H9 (cell line): ENCODE data around the gene NECAB2. TPM values are rescaled to one million over a fixed set of nuclear protein-coding genes. Genes with fewer than 3 reads are reported as not detected.

Experiments
- DNase-seq: peaks from one replicate; pipeline ENCODE4 v3.0.0-alpha.2; 2017
- H2AFZ ChIP-seq: one replicate; pipeline ENCODE4 v1.6.1; 2013; ENCODE audit warnings: mild to moderate bottlenecking, low read length, control low read depth, moderate library complexity
- H2AK5ac ChIP-seq: 2 replicates; pipeline ENCODE4 v1.6.1; 2013; ENCODE audit warnings: low read length, control low read depth, mixed read lengths; ENCODE audit not compliant: insufficient read length
- H2BK120ac ChIP-seq: one replicate; pipeline ENCODE4 v1.6.1; 2013; ENCODE audit warnings: low read depth, mild to moderate bottlenecking, low read length, control low read depth, inconsistent platforms; ENCODE audit not compliant: poor library complexity, severe bottlenecking
- H2BK12ac ChIP-seq: 2 replicates; pipeline ENCODE4 v1.6.1; 2013; ENCODE audit warnings: low read length, control low read depth, mixed read lengths, low read depth; ENCODE audit not compliant: insufficient read length
- H2BK15ac ChIP-seq: 2 replicates; pipeline ENCODE4 v1.6.1; 2013; ENCODE audit warnings: low read depth, low read length, control low read depth
- H2BK20ac ChIP-seq: one replicate; pipeline ENCODE4 v1.6.1; 2013; ENCODE audit warnings: low read depth, mild to moderate bottlenecking, low read length, control low read depth, inconsistent platforms; ENCODE audit not compliant: poor library complexity, severe bottlenecking
- H2BK5ac ChIP-seq: 2 replicates; pipeline ENCODE4 v1.6.1; 2013; ENCODE audit warnings: low read length, control low read depth, mixed read lengths; ENCODE audit not compliant: insufficient read length
- H3K14ac ChIP-seq: 2 replicates; pipeline ENCODE4 v1.6.1; 2013; ENCODE audit warnings: low read length, control low read depth; ENCODE audit not compliant: insufficient read depth
- H3K18ac ChIP-seq: 2 replicates; pipeline ENCODE4 v1.6.1; 2013; ENCODE audit warnings: low read depth, mild to moderate bottlenecking, mixed read lengths, low read length, control low read depth; ENCODE audit not compliant: insufficient read length
- H3K23ac ChIP-seq: 2 replicates; pipeline ENCODE4 v1.6.1; 2013; ENCODE audit warnings: low read length, control low read depth, mixed read lengths, low read depth; ENCODE audit not compliant: insufficient read length
- H3K23me2 ChIP-seq: 2 replicates; pipeline ENCODE4 v1.6.1; 2013; ENCODE audit warnings: low read depth, mild to moderate bottlenecking, mixed read lengths, low read length, control low read depth; ENCODE audit not compliant: insufficient read length, poor library complexity, severe bottlenecking
- H3K27ac ChIP-seq: 2 replicates; pipeline ENCODE4 v1.5.1; 2013; ENCODE audit warnings: low read length, control low read depth, mixed read lengths, low read depth; ENCODE audit not compliant: insufficient read length
- H3K27me3 ChIP-seq: 2 replicates; pipeline ENCODE4 v1.6.1; 2013; ENCODE audit warnings: low read length, control low read depth, inconsistent platforms; ENCODE audit not compliant: insufficient read depth
- H3K4ac ChIP-seq: 2 replicates; pipeline ENCODE4 v1.6.1; 2013; ENCODE audit warnings: low read depth, mild to moderate bottlenecking, control low read depth, inconsistent platforms, low read length, moderate library complexity
- H3K4me1 ChIP-seq: 2 replicates; pipeline ENCODE4 v1.6.1; 2013; ENCODE audit warnings: low read length, control low read depth, inconsistent platforms; ENCODE audit not compliant: insufficient read depth
- H3K4me2 ChIP-seq: 2 replicates; pipeline ENCODE4 v1.6.1; 2013; ENCODE audit warnings: low read length, control low read depth, mixed read lengths; ENCODE audit not compliant: insufficient read length, insufficient read depth
- H3K56ac ChIP-seq: 2 replicates; pipeline ENCODE4 v1.6.1; 2013; ENCODE audit warnings: low read depth, mild to moderate bottlenecking, mixed read lengths, low read length, control low read depth; ENCODE audit not compliant: insufficient read length
- H3K79me1 ChIP-seq: 2 replicates; pipeline ENCODE4 v1.6.1; 2013; ENCODE audit warnings: low read depth, mild to moderate bottlenecking, moderate library complexity, low read length, control low read depth, inconsistent platforms; ENCODE audit not compliant: insufficient read depth, poor library complexity, severe bottlenecking
- H3K79me2 ChIP-seq: 2 replicates; pipeline ENCODE4 v1.6.1; 2013; ENCODE audit warnings: low read length, control low read depth, inconsistent platforms; ENCODE audit not compliant: insufficient read depth
- H3K9ac ChIP-seq: 2 replicates; pipeline ENCODE4 v1.6.1; 2013; ENCODE audit warnings: low read length, control low read depth, mixed read lengths; ENCODE audit not compliant: insufficient read length; ENCODE audit errors: extremely low read depth
- H3K9me3 ChIP-seq: one replicate; pipeline ENCODE4 v1.6.1; 2013; ENCODE audit warnings: low read depth, low read length, inconsistent platforms; ENCODE audit not compliant: control insufficient read depth
- H3T11ph ChIP-seq: one replicate; pipeline ENCODE4 v1.6.1; 2013; ENCODE audit warnings: mild to moderate bottlenecking, low read length, control low read depth, inconsistent platforms
- H4K20me1 ChIP-seq: one replicate; pipeline ENCODE4 v1.6.1; 2013; ENCODE audit not compliant: control insufficient read depth, insufficient read length, insufficient read depth
- H4K5ac ChIP-seq: 2 replicates; pipeline ENCODE4 v1.6.1; 2013; ENCODE audit warnings: low read depth, mild to moderate bottlenecking, mixed read lengths, low read length, control low read depth; ENCODE audit not compliant: insufficient read length
- H4K8ac ChIP-seq: replicated peaks from 2 replicates; pipeline ENCODE4 v1.6.1; 2013; ENCODE audit warnings: low read length, control low read depth, mixed read lengths, low read depth; ENCODE audit not compliant: insufficient read length
- H4K91ac ChIP-seq: 2 replicates; pipeline ENCODE4 v1.6.1; 2013; ENCODE audit warnings: low read depth, mild to moderate bottlenecking, moderate library complexity, mixed read lengths, low read length, control low read depth; ENCODE audit not compliant: insufficient read length
- H3K27ac Mint-ChIP-seq, 3 experiments: 2 replicates in 2 of 3; 3 replicates in 1 of 3; pipeline ENCODE4 v1.8.0; 2020 to 2021; ENCODE audit warnings: mixed read lengths in 3 of 3, mild to moderate bottlenecking in 1 of 3, moderate library complexity in 1 of 3
- H3K27me3 Mint-ChIP-seq: 2 replicates; pipeline ENCODE4 v1.8.0; 2021; ENCODE audit warnings: low read depth, mild to moderate bottlenecking, moderate library complexity, mixed read lengths
- H3K36me3 Mint-ChIP-seq, 3 experiments: 2 replicates in 2 of 3; 3 replicates in 1 of 3; pipeline ENCODE4 v1.8.0; 2020 to 2021; ENCODE audit warnings: low read depth in 3 of 3, mixed read lengths in 3 of 3; ENCODE audit not compliant: insufficient read depth in 1 of 3
- H3K4me1 Mint-ChIP-seq, 2 experiments: 2 replicates each; pipeline ENCODE4 v1.8.0; 2020; ENCODE audit warnings: mixed read lengths in 2 of 2
- H3K4me3 Mint-ChIP-seq, 2 experiments: 2 replicates in 1 of 2; 3 replicates in 1 of 2; pipeline ENCODE4 v1.8.0; 2020 to 2021; ENCODE audit warnings: mild to moderate bottlenecking in 2 of 2, mixed read lengths in 2 of 2, moderate library complexity in 1 of 2
- H3K9me3 Mint-ChIP-seq, 2 experiments: 2 replicates in 1 of 2; 3 replicates in 1 of 2; pipeline ENCODE4 v1.8.0; 2020; ENCODE audit warnings: mild to moderate bottlenecking in 2 of 2, mixed read lengths in 2 of 2, moderate library complexity in 1 of 2
- CTCF ChIP-seq: fragments of 200-600 bp; sonication (generic); conservative IDR thresholded peaks from 3 replicates; pipeline ENCODE4 v1.8.0; 2021; ENCODE audit warnings: antibody characterized with exemption, mild to moderate bottlenecking
- WGBS: extraction: QIAGEN DNeasy Blood & Tissue Kit; methylation state at CpG from one replicate; pipeline ENCODE4 v1.1.7; 2013; ENCODE audit warnings: missing lambda C conversion rate, low lambda C conversion rate, mixed read lengths; ENCODE audit not compliant: insufficient read length; ENCODE audit errors: extremely low coverage; 5-methylcytosine and 5-hydroxymethylcytosine counted together
- total RNA-seq: library from RNA; stranded (reverse); gene quantifications from 2 replicates; pipeline ENCODE4 v1.2.1, GENCODE V29; 2021

Gene NECAB2
- total RNA-seq, 1 experiment from 2014 or later = 12.6 TPM

GRCh38 chr16:83968891-83969649, 1.0 kb downstream of the NECAB2 start:
- Histone ChIP-seq H2AK5ac (no peak overlapping the region), H3K4me1 (no peaks in the 10 kb centered on the region), H2BK5ac (no peak overlapping the region), H3K9ac (no peak overlapping the region), H3K4me2 (peak overlapping the region; percentile 68), H3K18ac (no peak overlapping the region), H3K56ac (no peak overlapping the region), H3K79me2 (no peaks in the 10 kb centered on the region), H4K91ac (no peak overlapping the region), H2AFZ (no peak overlapping the region), H2BK12ac (no peak overlapping the region), H2BK15ac (no peak overlapping the region), H3K79me1 (no peaks in the 10 kb centered on the region), H3K4ac (no peak overlapping the region), H3K14ac (no peak overlapping the region), H3K9me3 (no peaks in the 10 kb centered on the region), H3K27ac (no peak overlapping the region), H3K27me3 (peaks cover 2% of the 10 kb centered on the region; the same call in 1 of the 2 replicates), H4K8ac (no peak overlapping the region), H4K5ac (no peak overlapping the region), H2BK120ac (no peak overlapping the region), H3K23me2 (peaks cover 6% of the 10 kb centered on the region), H3T11ph (no peak overlapping the region), H3K23ac (no peak overlapping the region), H2BK20ac (no peak overlapping the region), H4K20me1 (peaks cover 3% of the 10 kb centered on the region)
- WGBS = no CpG with 5 or more reads among the region's 45 CpGs
- H3K27ac Mint-ChIP-seq = no peak overlapping the region
- peak overlapping the region; percentile 74 to 90 for H3K4me3 Mint-ChIP-seq
- no peak for DNase-seq
- H3K9me3 Mint-ChIP-seq = no peaks in the 10 kb centered on the region; a peak in 1 of 5 replicates
- H3K4me1 Mint-ChIP-seq = peaks cover 10 to 44% of the 10 kb centered on the region in 2 experiments
- TF ChIP-seq CTCF = no peak
- no peaks in the 10 kb centered on the region for H3K36me3 Mint-ChIP-seq
- peaks cover 14% of the 10 kb centered on the region for H3K27me3 Mint-ChIP-seq
